Kidney epithelial cell (primary cell): ENCODE data around the gene RP9. TPM values are rescaled to one million over a fixed set of nuclear protein-coding genes. Genes with fewer than 3 reads are reported as not detected.
A peak's percentile ranks its signal among the peaks of the same experiment; 100 is the strongest.

ENCODE experiments used
- DNase-seq: peaks from one replicate; pipeline ENCODE4 v3.0.0-alpha.2; 2010; ENCODE audit warnings: low read depth
- H3K27me3 ChIP-seq: 2 replicates; pipeline ENCODE4 v1.6.0; 2011; ENCODE audit warnings: low read length; ENCODE audit not compliant: control insufficient read depth, insufficient read depth
- H3K36me3 ChIP-seq: 2 replicates; pipeline ENCODE4 v1.5.1; 2011; ENCODE audit warnings: low read length; ENCODE audit not compliant: control insufficient read depth, insufficient read depth
- H3K4me3 ChIP-seq: 2 replicates; pipeline ENCODE4 v1.5.1; 2011; ENCODE audit warnings: low read depth, mild to moderate bottlenecking, control low read depth, low read length
- CTCF ChIP-seq: IDR thresholded peaks from 2 replicates; pipeline ENCODE4 v1.5.1; 2011; ENCODE audit warnings: mild to moderate bottlenecking, moderate library complexity, low read length, control low read depth, inconsistent platforms; ENCODE audit not compliant: insufficient read depth, poor library complexity, severe bottlenecking
- total RNA-seq: library from RNA; depleted of rRNA; stranded (reverse); fragments of >200 nt; gene quantifications from 2 replicates; pipeline ENCODE4 v1.2.3, GENCODE V29; 2015

RP9 gene
- total RNA-seq, 1 donor from 2014 or later: 22.2 TPM

DNA sequence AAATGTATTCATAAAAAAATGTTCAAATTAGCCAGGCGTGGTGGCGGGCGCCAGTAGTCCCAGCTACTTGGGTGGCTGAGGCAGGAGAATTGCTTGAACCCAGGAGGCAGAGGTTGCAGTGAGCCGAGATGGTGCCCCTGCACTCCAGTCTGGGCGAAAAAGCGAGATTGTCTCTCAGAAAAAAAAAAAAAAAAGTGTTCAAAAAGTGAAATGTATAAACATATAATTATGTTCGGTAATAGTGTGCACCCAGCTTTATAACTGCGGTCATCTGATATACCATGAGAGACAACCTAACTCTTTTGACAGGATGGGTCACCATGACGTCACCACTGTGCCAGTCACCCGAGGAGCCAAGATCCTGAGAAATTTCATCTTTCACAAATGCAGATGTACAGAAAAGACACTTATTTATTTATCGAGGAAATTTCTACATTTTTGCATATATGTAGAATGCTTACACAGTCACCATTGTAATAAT is 594 bp upstream of the RP9 start:
- no peak for DNase-seq
- no peak for TF ChIP-seq CTCF
- H3K27me3 ChIP-seq: no peaks in the 10 kb centered on the region
- peak overlapping the region; percentile 84 for H3K4me3 ChIP-seq
- no peaks in the 10 kb centered on the region for H3K36me3 ChIP-seq

DNA sequence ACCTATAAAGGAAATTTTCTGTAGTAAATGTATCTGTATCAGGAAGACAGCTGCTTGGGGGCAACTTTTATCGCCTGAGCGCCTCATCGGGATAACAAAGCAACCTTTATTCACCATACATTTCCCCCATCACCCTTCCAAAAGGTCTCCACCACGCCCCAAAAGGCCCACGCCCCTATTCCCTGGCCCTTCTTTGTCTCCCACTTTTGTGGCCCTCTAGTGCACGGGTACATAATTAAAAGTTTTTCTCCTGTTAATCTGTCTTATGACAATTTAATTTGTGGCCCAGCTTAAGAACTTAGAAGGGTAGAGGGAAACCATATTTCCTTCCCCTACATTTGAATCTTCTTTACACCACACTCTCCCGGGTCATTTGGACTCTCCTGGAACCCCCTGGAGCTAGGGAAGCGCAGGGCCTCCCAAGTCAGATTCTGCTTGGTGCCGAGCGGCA is 625 bp downstream of the RP9 start:
- H3K4me3 ChIP-seq: peak overlapping the region; percentile 84
- DNase-seq: no peak
- no peaks in the 10 kb centered on the region for H3K27me3 ChIP-seq
- no peaks in the 10 kb centered on the region for H3K36me3 ChIP-seq
- TF ChIP-seq CTCF: no peak

DNA sequence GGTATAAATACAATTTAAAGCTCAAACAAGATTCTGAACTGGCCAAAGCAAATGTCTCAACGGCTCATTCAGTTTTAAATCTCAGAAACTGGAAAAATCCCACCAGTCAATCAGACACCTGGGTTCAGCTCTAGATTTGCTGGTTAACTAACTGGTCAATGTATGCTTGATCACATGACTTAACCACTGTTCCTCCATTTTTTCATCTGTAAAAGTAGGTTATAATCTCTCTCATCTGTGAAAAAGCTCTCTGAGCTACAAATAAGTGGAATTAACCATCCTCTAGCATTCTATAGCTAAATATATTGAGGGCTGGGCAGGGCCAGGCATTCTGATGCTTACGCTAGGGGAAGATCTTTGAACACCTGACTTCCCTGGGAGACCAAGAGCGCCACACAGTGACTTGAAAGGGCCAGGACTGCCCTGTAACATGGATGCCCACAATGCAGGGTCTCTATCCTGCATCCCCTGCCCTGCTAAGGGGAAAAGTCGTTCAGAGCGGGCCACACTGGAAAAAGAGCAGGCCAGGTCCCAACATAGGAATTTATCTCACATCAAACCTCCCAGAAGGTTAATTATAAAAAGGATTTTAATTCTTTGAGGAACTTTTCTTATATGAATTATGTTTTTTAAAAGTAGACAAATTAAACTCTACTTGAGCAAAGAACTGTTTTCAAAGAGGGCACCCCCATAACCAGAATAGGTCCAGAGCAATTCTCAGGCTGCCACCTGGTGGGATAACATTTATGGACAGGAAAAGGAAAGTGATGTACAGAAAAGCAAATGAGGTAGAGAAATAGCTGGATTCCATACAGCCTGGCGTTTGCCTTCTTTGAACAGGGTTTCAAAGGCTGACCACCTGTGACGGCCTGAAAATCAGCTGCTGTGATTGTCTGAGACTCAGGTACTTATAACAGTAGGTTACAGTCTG is 1.8 kb downstream of the RP9 start:
- no peaks in the 10 kb centered on the region for H3K36me3 ChIP-seq
- no peak for DNase-seq
- H3K4me3 ChIP-seq: peak overlapping the region; percentile 84
- H3K27me3 ChIP-seq: no peaks in the 10 kb centered on the region
- peak; percentile 44 for TF ChIP-seq CTCF

GRCh38 chr7:33101906-33102305 is 7.3 kb downstream of the RP9 start:
- no peak for TF ChIP-seq CTCF
- Histone ChIP-seq H3K27me3 (no peaks in the 10 kb centered on the region), H3K36me3 (no peaks in the 10 kb centered on the region), H3K4me3 (no peak overlapping the region)
- DNase-seq: no peak

DNA sequence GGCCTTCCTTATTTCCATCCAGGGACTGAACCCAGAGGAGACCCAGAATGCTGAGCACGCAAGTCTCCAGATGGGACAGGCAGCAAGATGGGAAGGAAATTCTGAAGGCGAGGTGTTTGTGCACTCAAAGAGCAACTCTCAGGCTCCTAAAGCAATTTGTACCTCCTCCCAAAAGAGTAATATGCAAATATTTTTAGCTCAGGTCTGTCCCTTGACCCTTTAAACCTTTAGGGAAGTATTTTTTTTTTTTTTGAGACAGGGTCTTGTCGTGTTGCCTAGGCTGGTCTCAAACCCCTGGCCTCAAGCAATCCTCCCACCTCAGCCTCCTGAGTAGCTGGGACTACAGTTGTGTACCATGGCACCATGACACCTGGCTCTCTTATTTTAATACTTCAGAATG is 8.4 kb downstream of the RP9 start:
- Histone ChIP-seq H3K27me3 (no peaks in the 10 kb centered on the region), H3K36me3 (no peaks in the 10 kb centered on the region)

More for the DNA sequence above, 8.4 kb downstream of the RP9 start:
- no peak for DNase-seq
- H3K4me3 ChIP-seq: no peak overlapping the region
- TF ChIP-seq CTCF: no peak
